HG03457 (cell line): ENCODE data around the gene ACSF3.
"Not testable (repeated sequence)": the region's sequence is repeated elsewhere in the genome, so short reads cannot be mapped to it uniquely, and the experiment has no call there.

Experiments
- ATAC-seq: cut with Tn5 transposase; IDR thresholded peaks from one replicate; pipeline ENCODE4 v1.9.1; 2021; ENCODE audit warnings: moderate number of reproducible peaks; ENCODE audit not compliant: unreplicated experiment

Gene ACSF3

DNA sequence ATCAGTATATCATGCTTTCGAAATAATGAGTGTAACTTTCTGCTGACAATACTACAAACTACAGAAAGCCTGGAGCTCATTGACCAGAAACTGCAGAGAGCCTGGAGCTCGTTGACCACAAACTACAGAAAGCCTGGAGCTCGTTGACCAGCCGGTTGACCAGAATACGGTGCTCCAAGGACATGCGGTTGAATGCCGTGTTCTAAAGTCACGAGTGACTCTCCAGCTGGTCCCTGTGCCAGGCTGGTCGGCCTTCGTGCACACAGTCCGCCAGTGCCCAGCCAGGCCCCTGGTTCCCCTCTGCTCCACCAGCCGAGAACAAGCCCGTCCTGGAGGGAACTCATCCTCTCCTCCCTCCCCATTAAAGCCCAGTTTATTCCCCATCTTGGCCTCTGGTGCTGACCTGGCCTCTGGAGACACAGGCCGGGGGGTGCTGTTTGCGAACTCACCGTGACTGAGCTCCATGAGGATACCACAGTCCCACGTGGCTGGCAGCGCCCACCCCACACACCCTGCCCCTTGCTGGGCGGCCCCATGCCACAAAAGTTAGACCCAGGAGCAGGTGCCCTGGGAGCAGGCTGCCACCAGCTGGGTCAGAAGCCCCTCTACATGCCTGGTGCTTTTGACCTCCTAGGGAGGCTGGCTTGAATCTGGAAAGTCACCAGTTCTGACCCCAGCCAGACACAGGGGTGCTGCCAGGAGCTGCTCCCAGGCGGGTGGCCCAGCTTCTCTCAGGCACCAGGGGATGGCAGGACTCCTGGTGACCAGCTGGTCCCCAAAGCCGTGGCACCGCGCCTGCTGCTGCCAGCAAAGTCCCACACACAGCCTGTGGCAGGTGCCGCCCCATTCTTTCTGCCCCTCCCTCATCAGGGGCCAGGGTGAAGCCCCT lies 62.4 kb downstream of the ACSF3 start:
- no peak for ATAC-seq

DNA sequence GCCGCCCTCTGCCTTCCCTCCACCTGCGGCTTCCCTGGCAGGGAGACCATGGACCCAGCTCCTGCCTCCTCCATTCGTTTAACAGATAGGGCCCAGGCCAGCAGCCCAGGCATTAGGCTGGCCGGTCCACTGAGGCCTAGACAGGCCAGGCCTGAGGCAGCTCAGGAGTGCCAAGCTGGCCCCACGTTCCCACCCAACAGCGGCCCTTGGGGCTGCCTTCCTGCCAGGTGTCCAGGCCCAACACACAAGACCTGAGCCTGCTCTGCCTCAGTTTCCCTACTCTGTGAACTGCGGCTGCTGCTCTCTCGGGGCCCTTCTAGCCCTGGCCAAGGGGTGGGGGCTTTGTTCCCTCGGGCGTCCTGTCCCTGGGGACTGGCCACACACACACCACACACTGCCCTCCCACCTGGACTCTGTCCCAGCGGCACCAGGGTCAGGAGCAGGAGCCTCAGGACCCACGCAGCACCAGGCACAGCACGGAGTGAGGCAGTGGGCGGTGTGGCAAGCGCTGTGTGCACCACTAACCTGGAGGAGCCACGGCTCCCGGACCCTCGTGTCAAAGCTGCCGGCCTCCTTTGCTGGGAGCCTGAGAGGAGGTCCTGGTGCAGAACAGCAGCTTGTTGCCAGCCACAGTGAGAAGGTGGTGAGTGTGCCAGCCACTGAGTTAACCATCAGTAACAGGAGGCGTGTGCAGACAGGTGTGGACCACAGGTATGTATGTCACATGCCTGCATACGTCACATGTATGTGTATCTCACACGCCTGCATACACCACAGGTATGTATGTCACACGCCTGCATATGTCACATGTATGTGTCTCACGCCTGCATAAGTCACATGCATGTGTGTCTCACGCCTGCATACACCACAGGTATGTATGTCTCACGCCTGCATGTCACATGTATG lies 63.3 kb downstream of the ACSF3 start:
- ATAC-seq, result no peak

DNA sequence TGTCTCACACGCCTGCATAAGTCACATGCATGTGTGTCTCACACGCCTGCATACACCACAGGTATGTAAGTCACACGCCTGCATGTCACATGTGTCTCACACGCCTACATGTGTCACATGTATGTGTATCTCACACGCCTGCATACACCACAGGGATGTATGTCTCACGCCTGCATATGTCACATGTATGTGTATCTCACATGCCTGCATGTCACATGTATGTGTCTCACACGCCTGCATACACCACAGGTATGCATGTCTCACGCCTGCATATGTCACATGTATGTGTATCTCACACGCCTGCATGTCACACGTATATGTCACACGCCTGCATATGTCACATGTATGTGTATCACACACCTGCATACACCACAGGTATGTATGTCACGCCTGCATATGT lies 64.1 kb downstream of the ACSF3 start:
- no peak for ATAC-seq

DNA sequence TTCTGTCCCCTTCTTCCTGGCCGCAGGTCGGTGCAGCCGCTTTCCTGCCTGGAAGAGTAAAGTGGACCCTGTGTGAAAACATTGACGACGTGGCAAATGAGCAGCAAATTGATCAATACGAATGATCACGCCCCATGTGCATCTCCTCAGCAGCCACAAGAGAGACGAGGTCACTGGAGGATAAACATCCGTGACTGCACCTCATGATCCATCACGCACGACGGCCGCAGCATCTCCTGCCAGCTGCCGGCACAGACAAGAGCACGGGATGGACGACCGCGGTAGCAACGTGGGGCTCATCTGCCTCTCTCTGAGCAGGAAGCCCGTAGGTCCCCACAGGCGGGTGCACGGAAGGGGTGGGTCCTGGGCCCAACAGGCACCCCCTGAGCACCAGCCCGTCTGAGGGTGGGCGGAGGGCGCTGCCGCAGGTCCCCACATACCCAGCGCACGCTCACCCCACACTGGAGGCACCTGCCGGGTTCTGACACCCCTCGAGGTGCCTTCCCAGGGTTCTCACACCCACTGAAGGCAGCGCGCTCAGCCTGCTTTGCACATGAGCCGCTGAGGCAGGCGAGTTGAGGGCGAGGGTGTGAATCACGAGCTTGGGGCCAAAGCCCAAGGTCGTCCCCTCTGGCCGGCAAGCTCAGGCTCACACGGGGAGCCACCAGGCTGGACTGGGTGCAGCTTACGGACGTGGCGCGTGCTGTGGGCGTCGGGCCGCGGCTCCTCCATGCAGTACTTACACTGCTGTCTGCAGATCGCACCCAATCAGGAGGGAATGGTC lies 65.6 kb downstream of the ACSF3 start:
- no peak for ATAC-seq

DNA sequence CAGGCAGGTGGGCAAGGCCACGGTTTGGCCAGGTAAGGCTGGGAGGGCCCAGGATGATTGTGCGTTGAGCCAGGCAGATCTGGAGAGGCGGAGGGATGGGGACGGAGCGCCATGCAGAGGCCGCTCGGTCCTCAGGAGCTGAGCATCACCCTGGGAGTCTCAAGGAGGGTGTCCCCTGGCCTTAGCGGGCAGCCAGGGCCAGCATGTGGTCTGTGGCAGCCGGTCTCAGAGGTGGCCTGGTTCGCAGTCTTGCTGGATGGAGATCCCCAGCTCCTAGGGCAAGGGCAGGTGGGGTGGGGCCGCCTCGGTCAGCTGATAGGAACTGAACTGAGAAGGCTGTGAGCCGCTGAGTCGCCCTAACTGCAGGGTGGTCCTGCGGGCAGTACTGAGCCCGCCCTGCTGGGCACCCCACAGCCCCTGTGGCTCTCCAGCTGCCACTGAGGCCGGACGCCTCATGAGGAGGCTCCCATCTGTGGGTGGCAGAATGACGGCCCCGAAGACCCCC lies 66.2 kb downstream of the ACSF3 start:
- no peak for ATAC-seq

DNA sequence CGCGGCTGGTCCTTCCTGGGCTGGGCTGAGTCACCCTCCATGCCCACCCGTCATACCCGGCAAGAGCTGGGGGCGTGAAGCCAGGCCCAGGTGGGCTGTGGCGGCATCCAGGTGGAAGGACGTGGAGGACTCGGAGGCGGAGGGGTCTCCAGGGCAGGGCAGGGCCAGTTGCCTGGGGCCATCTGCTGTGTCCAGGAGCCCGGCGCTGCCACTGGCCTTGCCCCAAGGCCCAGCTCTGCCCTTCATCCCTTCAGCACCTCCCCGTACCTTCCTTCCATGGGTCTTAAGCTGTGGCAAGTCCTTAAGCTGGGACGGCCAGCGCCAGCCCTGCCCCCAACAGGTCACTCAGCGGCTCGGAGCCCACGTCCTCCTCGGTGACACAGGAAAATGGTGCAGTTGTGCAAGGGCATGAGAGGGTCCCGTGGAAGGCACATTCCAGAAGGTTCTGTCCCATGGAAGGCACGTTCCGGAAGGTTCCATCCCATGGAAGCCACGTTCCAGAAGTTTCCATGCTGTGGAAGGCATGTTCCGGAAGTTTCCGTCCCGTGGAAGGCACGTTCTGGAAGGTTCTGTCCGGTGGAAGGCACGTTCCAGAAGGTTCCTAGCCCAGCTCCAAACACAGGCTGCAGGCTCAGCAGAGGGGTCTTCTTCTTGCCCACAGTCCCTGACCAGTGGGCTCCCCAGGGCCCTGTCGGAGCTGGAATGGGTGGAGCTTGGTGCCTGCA lies 67.5 kb downstream of the ACSF3 start:
- ATAC-seq, result no peak

DNA sequence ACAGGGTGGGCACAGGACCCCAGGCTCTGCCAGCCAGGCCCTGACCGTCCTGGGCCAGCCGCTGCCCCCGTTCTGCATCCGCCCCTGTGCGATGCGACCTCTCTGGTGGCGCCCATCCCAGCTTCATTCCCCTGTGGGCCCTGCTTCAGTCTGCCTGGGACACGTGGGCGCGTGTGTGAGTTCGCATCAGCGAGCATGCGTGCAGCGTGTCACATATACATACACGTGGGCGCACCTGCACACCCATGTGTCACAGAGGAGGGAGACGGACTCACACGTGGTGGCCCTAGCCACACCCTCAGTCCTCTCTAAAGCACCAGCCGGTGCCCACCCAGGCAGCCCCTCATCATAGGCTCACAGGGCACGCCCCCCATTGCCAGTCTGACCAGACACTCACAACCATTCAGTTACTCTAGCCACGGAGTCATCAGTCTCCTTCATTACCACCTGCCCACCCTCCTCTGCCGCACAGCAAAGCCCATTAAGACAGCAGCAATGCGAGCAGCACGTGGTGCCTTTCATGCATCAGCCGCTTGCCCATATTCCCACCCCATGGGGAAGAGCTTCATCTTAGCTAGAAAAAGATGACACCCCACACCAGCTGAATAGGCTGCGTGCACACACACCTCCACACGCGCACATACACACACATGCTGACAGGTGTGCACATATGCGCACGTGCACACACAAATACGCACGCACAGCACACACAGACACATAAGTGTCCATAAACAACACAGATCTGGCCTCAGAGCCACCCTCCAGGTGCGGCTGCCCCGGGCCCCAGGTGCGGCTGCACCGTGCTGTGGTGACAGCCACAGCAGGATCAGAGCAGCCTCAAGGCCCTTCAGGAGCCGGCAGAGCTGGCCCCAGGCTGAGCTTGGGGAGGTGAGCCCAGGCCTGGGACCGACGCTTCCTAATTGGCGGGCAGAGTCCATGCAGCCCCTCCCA lies 68.4 kb downstream of the ACSF3 start:
- no peak for ATAC-seq

DNA sequence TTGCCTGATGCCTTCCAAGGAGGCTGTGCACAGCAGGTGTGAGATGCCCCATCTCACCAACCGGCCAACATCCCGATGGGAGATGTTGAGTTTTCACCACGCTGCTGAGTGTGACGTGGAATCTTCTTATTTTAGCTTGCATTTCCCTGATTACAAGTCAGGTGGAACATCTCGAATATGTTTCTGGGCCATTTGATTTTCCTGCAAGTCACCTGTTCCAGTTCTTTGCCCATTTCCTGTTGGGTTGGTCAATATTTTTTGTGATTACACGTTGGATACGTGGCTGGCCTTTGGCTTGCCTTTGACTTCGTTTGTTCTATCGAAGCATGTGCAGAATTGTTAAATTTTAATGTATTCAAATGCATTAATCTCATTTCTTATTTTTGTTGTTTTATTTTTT lies 69.6 kb downstream of the ACSF3 start:
- no peak for ATAC-seq

DNA sequence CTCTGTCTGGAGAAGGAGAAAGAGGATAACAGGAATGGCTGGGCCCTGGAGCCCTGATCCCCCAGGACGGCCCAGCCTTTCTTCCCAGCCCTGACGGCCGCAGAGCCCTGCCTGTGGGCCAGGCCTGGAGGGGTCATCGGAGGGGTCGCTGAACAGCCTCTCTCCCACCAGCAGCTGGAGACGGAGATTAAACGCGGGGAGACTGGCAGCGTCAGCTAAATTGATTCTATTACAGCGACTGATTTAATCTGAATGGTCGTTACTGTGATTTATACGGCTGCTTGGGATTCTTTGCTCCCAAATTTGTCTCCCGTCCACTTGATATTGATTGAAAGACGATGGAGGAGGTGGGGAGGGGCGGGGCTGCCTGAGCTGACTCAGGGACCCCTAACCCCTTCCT lies 70.8 kb downstream of the ACSF3 start:
- ATAC-seq, result no peak

DNA sequence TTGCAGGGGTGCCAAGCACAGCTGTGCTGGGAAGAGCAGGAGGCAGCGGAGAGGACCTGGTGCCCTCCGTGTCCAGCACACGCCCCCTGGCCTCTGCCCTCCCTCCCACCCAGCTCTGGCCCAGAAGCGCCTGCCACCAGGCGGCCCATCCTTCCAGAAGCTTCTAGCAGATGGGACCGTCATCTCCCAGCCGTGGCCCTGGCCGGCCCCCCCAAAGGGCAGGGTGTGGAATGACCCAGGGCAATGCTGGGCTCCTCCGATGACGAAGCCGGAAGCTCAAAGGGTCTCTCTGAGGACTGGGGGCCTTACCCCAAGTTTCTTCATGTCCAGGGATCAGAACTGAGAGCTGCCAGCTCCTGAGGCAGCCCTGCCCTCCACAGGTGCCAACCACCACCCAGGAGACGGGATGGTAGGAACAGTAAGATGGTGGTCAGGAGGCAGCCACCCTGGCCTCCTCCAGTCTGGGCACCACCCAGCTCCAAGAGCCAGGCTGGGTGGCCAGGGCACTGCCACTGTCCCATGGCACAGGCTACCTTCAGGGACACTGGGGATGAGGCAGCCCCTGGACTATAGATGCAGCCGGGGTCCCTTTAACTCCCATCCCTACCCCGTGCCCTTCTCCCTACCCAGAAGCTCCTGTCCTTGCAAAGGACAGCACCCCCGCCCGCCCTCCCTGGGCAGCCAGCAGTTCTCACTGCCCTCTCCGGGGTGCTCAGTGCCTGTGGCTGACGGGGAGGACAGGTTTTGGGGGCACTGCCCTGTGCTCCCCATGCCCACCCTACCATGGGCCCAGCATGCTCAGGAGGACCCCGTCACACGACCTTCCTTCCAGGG lies 71.4 kb downstream of the ACSF3 start:
- no peak for ATAC-seq

DNA sequence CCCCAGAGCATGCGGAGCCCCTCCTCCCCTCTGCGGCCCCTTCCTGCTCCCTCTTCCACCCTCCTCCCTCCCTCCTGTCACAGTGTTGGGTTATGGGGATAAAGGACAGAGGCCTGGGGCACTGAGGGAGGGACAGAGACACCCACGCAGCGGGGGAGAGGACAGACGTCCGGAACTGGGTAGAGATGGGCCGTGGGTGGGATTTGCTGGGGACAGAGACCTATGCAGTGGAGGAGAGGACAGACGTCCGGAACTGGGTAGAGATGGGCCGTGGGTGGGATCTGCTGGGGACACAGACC lies 72.0 kb downstream of the ACSF3 start:
- not testable (repeated sequence) for ATAC-seq

DNA sequence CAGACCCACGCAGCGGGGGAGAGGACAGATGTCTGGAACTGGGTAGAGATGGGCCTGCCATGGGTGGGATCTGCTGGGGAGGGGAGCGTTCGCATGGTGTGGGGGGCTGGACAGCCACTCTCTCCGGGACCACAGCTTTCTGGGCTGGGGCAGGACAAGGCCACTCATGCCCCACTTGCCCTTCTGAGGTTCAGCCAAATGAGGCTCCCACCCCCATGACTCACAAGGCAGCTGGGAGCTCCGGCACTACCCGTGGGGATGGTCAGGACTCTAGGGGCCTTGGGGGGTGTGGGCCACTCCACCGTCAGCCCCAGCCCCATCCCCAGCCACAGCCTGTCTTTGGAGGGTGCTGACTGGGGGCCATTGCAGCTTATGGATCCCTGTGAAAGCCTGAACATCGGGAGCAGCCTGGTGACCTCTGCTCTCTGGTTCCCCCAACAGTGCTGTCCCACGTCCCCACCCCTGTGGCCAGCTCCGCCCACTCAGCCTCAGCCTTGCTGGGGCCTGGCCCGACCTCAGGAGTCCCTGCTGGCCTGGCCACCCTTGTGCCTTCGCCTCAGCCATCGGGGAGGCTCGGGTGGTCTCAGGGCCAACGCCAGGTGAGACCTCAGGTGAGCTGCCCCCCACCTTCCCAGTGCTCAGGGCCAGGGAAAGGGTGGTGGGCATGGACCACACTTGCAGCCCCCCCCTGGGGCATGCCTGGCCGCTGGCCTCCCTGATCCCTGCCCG lies 73.2 kb downstream of the ACSF3 start:
- no peak for ATAC-seq

DNA sequence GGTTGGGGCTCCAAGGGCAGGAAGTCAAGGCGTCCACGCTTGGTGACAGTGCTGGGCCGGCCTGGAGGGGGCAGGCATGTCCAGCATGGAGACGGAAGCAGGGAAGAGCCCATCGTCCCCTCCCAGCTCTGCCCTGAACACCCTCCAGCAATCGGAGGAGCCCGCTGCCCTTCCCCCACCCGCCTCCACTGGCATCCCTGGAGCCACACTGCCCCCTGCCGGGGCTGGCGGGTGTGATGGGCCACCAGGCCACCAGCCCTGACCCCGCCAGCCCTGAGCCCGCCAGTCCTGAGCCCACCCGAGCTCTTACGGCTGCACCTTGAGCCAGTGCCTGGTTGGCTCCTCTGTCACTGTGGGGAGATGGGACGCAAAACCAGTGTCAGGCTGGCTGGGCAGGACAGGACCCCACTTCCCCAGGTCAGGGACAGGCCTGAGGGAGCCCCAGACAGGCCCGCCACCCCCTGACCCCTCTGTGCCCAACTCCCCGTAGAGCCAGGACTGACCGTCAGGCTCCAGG lies 73.8 kb downstream of the ACSF3 start:
- ATAC-seq, result no peak

DNA sequence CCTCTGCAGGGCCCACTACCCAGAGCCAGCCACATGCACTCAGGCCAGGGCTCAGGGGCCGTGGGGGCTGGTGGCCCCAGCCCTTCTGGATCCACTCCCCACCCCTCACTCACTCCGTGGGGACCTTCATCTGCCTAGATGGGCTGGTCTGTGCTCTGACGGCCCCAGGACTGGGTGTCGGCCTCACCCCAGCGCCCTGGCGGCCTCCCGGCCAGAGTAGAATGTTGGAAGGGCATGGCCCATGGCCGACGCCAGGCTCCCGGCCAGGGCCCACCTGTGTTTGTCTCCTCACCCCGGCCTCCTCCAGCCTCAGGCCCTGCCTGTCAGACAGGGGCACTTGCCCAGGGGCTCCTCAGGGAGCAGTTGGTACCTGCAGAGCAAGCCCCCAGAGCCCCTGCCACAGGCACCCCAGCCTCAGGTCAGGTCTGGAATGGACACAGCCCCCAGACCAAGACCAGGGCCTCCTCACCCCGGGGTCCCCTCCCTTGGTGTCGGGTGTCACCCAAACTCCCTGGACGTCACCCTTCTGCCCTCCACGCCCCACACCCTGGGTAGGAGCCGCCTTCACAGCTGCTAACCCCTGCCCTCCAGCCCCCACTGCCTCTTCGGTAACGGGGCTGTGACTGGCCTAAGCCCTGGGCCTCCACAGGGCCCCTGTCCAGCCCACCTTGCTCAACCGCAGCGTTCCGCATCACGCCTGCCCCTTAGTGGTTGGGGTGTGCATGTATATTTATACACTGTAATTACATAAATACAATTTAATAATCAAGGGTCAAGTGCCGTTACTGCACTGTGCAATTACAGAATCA lies 74.9 kb downstream of the ACSF3 start:
- ATAC-seq, result no peak

DNA sequence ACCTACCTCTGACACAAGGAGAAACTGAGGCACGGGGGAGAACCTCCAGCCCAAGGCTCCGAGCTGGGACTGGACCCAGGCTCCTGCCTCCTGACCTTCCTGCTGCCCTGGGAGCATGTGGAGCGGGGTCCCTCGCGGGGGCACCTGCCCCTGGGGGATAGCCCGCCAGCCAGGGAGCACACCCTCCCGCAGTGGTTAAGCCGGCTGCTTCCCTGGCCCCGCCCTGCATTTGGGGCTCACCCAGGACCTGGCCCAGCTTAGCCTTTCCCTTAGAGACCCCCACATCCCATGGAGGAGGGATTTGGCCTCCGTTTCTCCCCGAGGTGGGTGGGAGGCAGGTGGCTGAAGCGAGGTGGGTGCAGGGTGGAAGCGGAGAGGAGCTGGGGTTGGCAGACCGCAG lies 76.1 kb downstream of the ACSF3 start:
- no peak for ATAC-seq

DNA sequence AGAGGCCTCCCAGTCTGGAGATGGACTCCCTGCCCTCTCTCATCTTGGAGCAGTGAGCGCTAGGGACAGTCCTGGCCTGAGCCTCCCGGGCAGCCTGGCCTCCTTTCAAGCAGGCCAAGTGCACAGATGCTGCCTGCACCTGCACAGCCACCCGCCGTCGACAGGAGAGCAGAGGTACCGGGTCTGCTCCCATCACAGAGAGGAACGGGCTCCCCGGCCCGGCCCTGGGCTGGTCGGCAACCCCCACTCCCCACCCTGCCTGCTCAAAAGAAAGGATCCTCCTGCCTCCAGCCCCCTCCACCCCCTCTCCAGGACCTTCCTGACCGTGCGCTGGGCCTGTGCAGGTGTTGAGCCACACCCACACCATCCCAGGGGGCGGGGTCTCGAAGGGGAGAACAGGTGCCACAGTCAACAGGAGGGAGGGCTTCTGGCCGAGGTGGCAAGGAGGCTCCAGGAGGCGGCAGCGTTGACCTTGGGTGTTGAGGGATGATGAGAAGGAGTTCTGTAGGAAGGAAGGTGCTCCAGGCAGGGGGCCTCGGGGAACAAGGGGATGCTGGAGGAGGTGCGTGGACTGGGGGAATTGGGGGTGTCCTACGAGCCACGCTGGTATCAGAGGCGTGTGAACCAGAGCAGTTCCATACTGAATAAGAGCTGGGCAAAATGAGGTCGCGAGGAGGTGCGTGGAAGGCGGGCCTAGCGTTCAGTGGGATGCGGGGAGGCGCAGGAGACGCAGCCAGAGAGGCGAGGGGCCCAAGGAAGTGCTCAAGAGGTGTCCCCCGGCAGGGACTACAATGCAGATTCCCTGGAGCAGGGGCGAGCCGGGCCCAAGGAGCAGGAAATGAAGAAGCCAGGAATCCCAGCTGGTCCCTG lies 76.9 kb downstream of the ACSF3 start:
- ATAC-seq, result no peak
